K562 (cell line): ENCODE results near the gene PRSS38. TPM values are rescaled to one million over a fixed set of nuclear protein-coding genes. Genes with fewer than 3 reads are reported as not detected.

Experiments
- ADNP ChIP-seq: fragments of 200-800 bp; sonication (Bioruptor generic); IDR thresholded peaks from 2 replicates; pipeline ENCODE4 v1.6.1; 2016; ENCODE audit warnings: missing genetic modification characterization, missing compliant biosample characterization
- ATF3 ChIP-seq, 2 experiments: fragments of 450-650 bp in 1 of 2; sonication (generic) in 1 of 2; formaldehyde crosslinking in 1 of 2; IDR thresholded peaks in 1 of 2; conservative IDR thresholded peaks in 1 of 2; 2 replicates each; pipeline versions ENCODE4 v1.6.1 to v1.8.1; 2016 to 2023; ENCODE audit warnings: mild to moderate bottlenecking in 2 of 2, moderate library complexity in 2 of 2, inconsistent platforms in 1 of 2, missing genetic modification reagents in 1 of 2
- CEBPB ChIP-seq: fragments of 450-650 bp; IDR thresholded peaks from 2 replicates; pipeline ENCODE4 v1.6.1; 2016; ENCODE audit warnings: missing genetic modification characterization, missing compliant biosample characterization
- HDAC2 ChIP-seq: fragments of 450-650 bp; IDR thresholded peaks from 2 replicates; pipeline ENCODE4 v1.6.1; 2016; ENCODE audit warnings: mild to moderate bottlenecking
- L3MBTL2 ChIP-seq: fragments of 450-650 bp; IDR thresholded peaks from 2 replicates; pipeline ENCODE4 v1.6.1; 2016; ENCODE audit warnings: mild to moderate bottlenecking, moderate library complexity
- MAFG ChIP-seq: fragments of 450-650 bp; conservative IDR thresholded peaks from 2 replicates; pipeline ENCODE4 v1.6.1; 2016; ENCODE audit warnings: missing genetic modification characterization, missing compliant biosample characterization
- POLR2AphosphoS2 ChIP-seq: IDR thresholded peaks from 2 replicates; pipeline ENCODE4 v1.6.1; 2012; ENCODE audit warnings: low read length, improper control_type of control experiment
- ZFX ChIP-seq: sonication (generic); formaldehyde crosslinking; IDR thresholded peaks from 2 replicates; pipeline ENCODE4 v1.8.0; 2022; ENCODE audit warnings: mild to moderate bottlenecking, missing genetic modification reagents, moderate library complexity
- ZNF232 ChIP-seq: sonication (generic); formaldehyde crosslinking; IDR thresholded peaks from 2 replicates; pipeline ENCODE4 v1.8.0; 2022; ENCODE audit warnings: mild to moderate bottlenecking, missing genetic modification reagents
- ZNF274 ChIP-seq: IDR thresholded peaks from 2 replicates; pipeline ENCODE4 v1.6.1; 2011; ENCODE audit warnings: low read depth, mild to moderate bottlenecking, low read length, moderate library complexity, borderline replicate concordance
- polyA plus RNA-seq, 8 experiments: library from polyadenylated mRNA; depleted of rRNA in 4 of 8; stranded (reverse) in 5 of 8; unstranded in 3 of 8; fragments of >200 nt; fragmentation: Nextera tagmentation in 2 of 8; fragmentation: Illumina TruSeq in 1 of 8; extraction: Ambion mirVana in 2 of 8; extraction: Trizol in 1 of 8; gene quantifications; 2 replicates each; pipeline versions ENCODE4 v1.2.1 to v1.2.3, GENCODE V29; 2011 to 2014; ENCODE audit warnings: inconsistent platforms in 1 of 8, missing spikeins in 1 of 8
- total RNA-seq, 7 experiments: library from RNA; depleted of rRNA in 6 of 7; stranded (reverse); fragments of >200 nt in 6 of 7; fragmentation: Illumina TruSeq in 2 of 7; extraction: Trizol in 2 of 7; gene quantifications; 2 replicates each; pipeline versions ENCODE4 v1.2.1 to v1.2.3, GENCODE V29; 2011 to 2021; ENCODE audit warnings: low replicate concordance in 1 of 7
- TF ChIP-seq, protein P1 (sequence below): sonication (generic); formaldehyde crosslinking; IDR thresholded peaks from 2 replicates; pipeline ENCODE4 v1.9.0; 2022; ENCODE audit warnings: mild to moderate bottlenecking, missing genetic modification reagents
- TF ChIP-seq, protein P2 (sequence below): sonication (generic); formaldehyde crosslinking; IDR thresholded peaks from 2 replicates; pipeline ENCODE4 v1.8.1; 2022; ENCODE audit warnings: missing genetic modification reagents
- TF ChIP-seq, protein P3 (sequence below), 3 experiments: fragments of 200-800 bp in 1 of 3; fragments of 250-450 bp in 1 of 3; fragments of 450-650 bp in 1 of 3; sonication (Bioruptor Pico) in 1 of 3; sonication (Bioruptor generic) in 1 of 3; formaldehyde crosslinking in 1 of 3; IDR thresholded peaks; 2 replicates each; pipeline versions ENCODE4 v1.6.1 to v1.8.0; 2016 to 2022; ENCODE audit warnings: mild to moderate bottlenecking in 2 of 3, missing genetic modification characterization in 2 of 3, missing compliant biosample characterization in 1 of 3, moderate library complexity in 1 of 3

Gene PRSS38
- total and polyA plus RNA-seq, 9 of the 15 experiments (the other 6 are each of a cell fraction or from before 2014, with no cell fraction given): 0.09 to 0.14 TPM; not detected in 7

DNA sequence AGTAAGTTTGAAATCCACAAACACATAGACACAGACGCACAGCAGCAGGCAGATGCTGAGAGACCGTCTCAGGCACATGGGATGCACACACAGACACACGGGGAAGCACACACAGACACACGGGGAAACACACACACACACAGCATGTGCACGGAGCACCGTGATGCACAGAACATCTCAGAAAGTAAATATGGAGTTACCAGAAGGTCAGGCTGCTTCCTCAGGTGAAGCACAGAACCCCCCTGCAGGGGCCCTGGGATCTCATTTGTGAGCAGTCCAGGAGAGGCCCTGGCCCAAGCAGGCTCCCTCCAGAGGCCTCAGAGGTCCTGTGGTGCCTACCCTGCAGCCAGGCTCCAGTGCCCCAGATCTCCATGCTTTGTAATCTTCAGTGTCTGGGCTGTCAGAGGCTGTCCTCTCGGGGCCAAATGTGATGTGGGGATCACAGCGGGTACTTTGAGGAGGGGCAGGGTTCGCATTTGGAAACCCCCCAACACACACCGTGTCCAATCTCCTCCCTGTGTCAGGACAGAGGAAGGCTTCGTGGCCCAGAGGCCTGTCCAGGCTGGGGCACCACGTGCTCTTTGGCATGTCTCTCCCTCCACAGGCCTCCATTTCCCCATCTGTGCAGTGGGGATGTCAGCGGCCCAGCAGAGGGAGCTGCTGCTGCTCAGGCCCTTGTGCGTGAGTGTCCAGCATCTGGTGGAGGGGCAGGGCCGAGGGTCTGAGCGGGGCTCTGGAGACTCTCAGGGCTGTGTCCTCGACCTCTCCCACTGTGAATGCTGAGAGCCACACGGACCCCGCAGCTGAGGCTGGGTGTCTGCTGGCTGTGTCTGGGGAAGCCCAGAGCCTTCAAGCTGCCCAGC, 23.0 kb upstream of the PRSS38 start (continued):
- TF ChIP-seq ADNP (tag) (no peak), ZNF232 (CRISPR knock-in tag) (no peak), POLR2AphosphoS2 (no peak), MAFG (tag) (no peak), ZNF274 (no peak), HDAC2 (0 out of 2 replicates have a peak, but pooled peaks have one; percentile 33), CEBPB (tag) (no peak), L3MBTL2 (peak; percentile 50; the same call in 1 of the 2 replicates), ATF3 (IDR thresholded peaks at IDR 0.05) (no peak), ATF3 (CRISPR knock-in tag; conservative IDR thresholded peaks at IDR 0.05) (no peak), ZFX (CRISPR knock-in tag) (no peak)
- TF ChIP-seq, protein P1, sequence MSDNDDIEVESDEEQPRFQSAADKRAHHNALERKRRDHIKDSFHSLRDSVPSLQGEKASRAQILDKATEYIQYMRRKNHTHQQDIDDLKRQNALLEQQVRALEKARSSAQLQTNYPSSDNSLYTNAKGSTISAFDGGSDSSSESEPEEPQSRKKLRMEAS: peak; percentile 28; the same call in 1 of the 2 replicates
- TF ChIP-seq, protein P2, sequence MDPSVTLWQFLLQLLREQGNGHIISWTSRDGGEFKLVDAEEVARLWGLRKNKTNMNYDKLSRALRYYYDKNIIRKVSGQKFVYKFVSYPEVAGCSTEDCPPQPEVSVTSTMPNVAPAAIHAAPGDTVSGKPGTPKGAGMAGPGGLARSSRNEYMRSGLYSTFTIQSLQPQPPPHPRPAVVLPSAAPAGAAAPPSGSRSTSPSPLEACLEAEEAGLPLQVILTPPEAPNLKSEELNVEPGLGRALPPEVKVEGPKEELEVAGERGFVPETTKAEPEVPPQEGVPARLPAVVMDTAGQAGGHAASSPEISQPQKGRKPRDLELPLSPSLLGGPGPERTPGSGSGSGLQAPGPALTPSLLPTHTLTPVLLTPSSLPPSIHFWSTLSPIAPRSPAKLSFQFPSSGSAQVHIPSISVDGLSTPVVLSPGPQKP (CRISPR knock-in tag): no peak
- TF ChIP-seq, protein P3, sequence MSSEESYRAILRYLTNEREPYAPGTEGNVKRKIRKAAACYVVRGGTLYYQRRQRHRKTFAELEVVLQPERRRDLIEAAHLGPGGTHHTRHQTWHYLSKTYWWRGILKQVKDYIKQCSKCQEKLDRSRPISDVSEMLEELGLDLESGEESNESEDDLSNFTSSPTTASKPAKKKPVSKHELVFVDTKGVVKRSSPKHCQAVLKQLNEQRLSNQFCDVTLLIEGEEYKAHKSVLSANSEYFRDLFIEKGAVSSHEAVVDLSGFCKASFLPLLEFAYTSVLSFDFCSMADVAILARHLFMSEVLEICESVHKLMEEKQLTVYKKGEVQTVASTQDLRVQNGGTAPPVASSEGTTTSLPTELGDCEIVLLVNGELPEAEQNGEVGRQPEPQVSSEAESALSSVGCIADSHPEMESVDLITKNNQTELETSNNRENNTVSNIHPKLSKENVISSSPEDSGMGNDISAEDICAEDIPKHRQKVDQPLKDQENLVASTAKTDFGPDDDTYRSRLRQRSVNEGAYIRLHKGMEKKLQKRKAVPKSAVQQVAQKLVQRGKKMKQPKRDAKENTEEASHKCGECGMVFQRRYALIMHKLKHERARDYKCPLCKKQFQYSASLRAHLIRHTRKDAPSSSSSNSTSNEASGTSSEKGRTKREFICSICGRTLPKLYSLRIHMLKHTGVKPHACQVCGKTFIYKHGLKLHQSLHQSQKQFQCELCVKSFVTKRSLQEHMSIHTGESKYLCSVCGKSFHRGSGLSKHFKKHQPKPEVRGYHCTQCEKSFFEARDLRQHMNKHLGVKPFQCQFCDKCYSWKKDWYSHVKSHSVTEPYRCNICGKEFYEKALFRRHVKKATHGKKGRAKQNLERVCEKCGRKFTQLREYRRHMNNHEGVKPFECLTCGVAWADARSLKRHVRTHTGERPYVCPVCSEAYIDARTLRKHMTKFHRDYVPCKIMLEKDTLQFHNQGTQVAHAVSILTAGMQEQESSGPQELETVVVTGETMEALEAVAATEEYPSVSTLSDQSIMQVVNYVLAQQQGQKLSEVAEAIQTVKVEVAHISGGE (CRISPR knock-in tag; IDR thresholded peaks at IDR 0.05): no peak
